Measurements from ENCODE around the gene HBP1. TPM values are rescaled to one million over a fixed set of nuclear protein-coding genes. Genes with fewer than 3 reads are reported as not detected.
"Not testable (repeated sequence)": the region's sequence is repeated elsewhere in the genome, so short reads cannot be mapped to it uniquely, and the experiment has no call there.

The HBP1 gene
- total RNA-seq, 1 donor from 2014 or later = 62.1 TPM

GRCh38 chr7:107155726-107156125 is 13.1 kb upstream of the HBP1 start:
- not testable (repeated sequence) for DNase-seq (ENCODE audit: low spot score)

DNA sequence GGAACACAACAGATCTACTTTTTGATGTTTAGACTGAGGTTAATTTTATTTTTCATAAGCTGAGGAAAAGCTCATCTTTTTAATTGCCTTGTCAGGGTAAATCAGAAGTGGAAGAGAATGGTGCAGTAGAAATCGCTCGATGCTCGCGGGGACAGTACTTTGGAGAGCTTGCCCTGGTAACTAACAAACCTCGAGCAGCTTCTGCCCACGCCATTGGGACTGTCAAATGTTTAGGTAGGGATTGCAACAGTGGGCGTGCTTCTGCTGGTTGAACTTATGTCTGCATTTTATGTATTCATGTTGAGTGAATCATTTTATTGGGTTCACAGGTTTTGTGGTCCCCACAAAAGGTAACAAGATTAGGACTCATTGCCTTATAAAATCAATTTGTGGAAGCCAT is 11.7 kb upstream of the HBP1 start:
- no peak for DNase-seq (ENCODE audit: low spot score)

GRCh38 chr7:107158028-107158427 is 10.8 kb upstream of the HBP1 start:
- no peak for DNase-seq (ENCODE audit: low spot score)

DNA sequence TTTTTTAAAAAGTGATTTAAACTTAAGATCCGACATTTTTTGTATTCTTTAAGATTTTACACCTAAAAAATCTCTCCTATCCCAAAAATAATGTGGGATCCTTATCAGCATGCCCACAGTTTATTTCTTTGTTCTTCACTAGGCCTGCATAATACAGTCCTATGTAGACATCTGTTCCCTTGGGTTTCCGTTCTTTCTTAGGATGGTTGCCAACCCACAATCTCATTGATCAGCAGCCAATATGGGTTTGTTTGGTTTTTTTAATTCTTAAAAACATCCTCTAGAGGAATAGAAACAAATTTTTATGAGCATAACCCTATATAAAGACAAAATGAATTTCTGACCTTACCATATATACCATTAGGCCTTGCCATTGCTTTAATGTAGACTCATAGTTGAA is 8.4 kb upstream of the HBP1 start:
- no peak for DNase-seq (ENCODE audit: low spot score)

- DNase-seq (ENCODE audit: low spot score) = no peak
Measured at GRCh38 chr7:107161415-107161814, 7.4 kb upstream of the HBP1 start.

DNA sequence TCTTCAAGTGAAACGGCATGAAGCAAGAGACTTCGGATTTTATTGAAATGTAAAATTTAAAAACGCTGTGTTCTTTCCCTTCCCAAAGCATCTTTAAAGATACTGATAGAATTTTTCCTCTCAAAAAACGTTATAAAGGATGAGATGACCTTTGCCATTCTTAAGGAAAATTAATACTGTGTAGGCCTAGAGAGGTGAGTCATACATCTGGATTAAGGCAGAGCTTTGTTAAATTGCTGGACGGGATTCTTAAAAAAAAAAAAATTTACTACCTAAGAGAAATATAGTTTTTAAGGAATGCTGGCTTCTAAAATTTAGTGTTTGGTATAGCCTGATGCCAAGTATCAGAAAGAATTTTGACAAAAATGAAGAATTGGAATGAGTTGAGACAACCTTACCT is 6.3 kb upstream of the HBP1 start:
- DNase-seq (ENCODE audit: low spot score) = no peak

DNA sequence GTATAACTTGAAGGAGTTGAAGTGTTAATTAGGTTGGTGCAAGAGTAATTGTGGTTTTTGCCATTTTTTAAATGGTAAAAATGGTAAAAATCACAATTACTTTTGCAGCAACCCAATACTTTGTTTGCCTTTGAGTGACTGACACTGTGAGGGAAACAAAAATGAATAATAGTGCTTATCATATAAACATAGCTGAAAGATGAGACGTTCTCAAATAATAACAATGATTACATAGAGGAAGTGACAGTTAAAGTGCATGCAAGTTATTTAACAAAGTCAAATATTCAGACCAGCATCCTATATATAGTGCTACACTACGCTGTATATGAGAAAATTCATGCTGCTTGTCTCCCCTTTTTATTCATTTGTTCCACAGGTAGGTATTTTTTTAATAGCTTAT is 4.7 kb upstream of the HBP1 start:
- no peak for DNase-seq (ENCODE audit: low spot score)

DNA sequence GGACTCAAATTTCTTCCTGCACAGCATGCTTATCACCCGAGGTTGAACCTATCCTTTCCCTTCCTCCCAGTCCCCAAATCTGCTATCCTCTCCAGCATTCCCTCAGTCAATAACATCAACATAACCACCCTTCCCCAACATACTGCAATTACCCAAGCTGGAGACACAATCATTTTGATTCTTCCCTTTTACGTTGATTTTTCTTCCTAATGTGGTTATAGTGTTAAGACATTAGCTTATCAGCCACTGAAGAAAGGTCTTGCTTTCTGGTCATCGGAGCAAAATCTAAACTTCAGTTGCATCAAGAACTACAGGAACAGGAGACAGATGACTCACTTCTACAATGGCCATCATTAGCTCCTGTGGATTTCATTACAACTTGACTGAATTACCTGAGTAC is 3.5 kb upstream of the HBP1 start:
- no peak for DNase-seq (ENCODE audit: low spot score)

GRCh38 chr7:107166736-107167426 is 1.9 kb upstream of the HBP1 start:
- no peak for DNase-seq (ENCODE audit: low spot score)

- DNase-seq (ENCODE audit: low spot score) = no peak
Measured at GRCh38 chr7:107167483-107168232, 1.1 kb upstream of the HBP1 start.

DNA sequence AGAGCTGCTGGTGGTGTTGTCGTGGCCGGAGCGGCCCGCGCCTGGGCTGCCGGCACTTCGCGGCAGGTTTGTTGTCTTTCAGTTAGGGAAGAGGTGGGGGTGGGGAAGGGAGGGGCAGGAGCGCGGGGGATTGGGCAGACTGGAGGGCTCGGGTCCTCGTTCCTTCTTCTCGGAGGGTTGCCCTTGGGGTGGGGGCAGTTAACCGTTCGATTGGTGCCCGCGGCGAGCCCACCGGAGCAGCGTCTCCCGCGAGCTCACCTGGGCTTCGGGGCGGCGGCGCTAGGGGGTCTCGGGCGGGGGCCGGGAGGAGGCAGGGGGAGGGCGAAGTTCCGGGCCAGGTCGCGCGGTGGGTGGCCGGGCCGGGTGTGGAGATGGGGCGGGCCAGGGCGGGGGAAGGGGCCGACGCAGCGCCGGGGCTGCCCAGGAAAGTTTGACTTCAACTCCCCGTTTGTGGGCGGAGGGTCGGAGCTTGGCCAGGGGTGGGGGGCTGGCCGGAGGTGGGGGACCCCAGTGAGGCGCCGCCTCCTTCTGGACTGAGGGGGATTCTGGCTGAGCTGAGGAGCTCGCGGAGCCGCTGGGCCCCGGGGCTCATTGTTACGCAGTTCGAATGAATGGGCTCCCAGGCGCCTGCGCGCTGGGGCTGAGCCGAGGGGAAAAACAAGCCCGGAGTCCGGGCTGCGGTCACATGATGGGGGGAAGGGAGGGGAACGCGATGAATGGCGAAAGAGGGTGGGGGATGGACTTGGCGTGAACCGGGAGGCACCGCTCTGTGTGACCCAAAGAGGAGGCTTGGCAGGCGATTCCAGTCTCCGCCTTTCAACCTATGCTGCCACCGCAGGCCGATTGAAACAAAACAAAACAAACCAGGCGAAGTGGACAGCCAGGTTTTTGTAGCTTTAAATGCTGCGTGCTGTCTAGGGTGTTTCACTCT is 582 bp downstream of the HBP1 start:
- peak; percentile 98 for DNase-seq (ENCODE audit: low spot score)

GRCh38 chr7:107170051-107170915 is 1.5 kb downstream of the HBP1 start:
- no peak for DNase-seq (ENCODE audit: low spot score)

DNA sequence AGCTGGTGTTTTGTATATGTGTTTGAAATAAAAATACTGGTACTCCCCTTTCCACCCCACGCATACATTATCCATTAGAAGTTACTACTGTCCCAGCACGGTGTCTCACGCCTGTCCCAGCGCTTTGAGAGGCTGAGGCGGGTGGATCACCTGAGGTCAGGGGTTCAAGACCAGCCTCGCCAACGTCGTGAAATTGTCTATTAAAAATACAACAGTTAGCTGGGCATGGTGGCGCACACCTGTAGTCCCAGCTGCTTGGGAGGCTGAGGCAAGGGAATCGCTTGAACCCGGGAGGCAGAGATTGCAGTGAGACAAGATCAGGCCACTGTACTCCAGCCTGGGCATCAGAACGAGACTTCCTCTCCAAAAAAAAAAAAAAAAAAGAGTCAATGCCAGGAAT is 2.7 kb downstream of the HBP1 start:
- DNase-seq (ENCODE audit: low spot score) = no peak

DNA sequence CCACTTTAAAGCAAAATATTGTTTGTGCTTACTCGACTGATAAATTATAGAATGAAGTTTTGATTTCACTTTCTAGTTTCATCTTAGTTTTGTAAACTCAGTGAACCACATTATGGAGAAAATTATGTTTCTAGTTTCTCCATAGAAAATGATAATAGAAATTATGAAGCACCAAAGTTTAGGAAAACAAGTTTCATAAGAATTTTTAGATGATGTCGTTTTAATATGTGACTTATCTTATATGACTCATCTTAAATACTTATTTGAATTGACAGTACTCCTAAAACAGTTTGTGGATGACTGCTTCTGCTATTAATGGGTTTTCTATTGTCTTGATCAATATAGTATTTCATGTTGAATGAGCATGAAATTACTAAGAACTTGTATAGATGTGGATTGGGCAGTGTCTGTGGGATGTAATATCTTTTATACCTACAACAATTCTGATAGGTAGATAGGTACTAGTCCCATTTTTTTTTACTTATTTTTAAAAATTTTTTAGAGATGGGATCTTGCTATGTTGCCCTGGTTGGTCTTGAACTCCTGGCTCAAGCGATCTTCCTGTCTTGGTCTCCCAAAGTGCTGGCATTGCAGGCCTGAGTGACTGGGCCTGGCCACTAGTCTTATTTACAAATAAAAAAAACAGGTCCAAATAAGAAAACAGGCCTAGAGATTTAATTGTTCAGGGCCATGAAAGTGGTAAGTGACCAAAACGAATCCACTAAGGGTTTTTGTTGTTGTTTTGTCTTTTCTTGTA is 3.7 kb downstream of the HBP1 start:
- DNase-seq (ENCODE audit: low spot score) = no peak

- DNase-seq (ENCODE audit: low spot score) = no peak
Measured at GRCh38 chr7:107173191-107173590, 4.4 kb downstream of the HBP1 start.

DNA sequence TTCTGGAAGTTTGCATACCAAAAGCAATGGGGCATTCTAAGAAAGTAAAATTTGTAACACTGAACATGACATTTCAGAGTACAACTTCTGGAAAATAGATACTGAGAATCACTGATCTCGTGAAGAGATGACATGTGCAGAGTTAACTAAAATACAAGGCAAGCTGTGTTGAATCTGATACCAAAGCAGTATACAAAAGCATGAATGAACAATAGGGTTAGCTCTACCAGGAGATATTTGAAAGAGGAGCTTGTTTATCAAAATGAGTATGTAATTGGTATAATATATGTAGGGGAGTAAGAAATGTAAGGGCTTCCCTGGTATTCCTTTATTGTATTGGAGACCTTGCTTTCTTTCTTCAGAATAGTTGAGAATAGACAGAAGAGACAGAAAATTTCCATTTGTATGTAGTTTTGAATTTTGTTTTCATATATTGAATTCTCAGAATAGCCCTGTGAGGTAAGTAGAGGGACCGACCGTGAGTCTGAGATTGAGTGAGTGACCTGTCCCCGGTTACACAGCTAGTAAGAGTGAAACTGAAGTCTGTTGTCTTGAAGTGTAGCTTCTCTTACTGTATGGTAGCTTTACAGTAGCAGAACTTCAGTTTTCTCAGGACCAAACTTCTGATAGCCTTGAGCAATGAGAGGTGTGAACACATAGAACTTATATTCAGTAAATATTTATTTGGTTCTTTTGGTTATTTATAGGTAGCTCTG is 5.0 kb downstream of the HBP1 start:
- DNase-seq (ENCODE audit: low spot score) = no peak

DNA sequence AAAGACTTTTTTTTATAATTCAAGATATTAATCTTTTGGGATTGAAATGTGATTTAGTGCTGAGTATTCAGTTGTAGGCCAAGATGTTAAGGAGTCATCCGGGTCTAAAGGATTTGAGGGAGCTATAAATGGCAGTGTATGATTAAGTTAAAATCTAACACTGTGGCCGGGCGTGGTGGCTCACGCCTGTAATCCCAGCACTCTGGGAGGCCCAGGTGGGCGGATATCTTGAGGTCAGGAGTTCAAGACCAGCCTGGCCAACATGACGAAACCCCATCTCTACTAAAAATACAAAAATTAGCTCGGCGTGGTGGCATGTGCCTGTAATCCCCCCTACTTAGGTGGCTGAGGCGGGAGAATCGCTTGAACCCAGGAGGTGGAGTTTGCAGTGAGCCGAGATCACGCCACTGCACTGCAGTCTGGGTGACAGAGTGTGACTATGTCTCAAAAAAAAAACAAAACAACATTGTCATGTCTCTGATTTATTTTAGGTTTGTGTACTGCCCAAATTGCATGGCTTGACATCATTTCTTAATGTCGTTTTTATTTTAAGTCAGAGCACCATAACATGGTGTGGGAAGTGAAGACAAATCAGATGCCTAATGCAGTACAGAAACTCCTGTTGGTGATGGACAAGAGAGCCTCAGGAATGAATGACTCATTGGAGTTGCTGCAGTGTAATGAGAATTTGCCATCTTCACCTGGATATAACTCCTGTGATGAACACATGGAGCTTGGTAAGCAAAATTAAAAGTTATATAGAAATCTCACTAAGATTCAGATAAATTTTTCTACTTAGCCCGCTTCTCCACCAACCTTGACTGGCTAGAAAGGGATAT is 10.7 kb downstream of the HBP1 start:
- no peak for DNase-seq (ENCODE audit: low spot score)

DNA sequence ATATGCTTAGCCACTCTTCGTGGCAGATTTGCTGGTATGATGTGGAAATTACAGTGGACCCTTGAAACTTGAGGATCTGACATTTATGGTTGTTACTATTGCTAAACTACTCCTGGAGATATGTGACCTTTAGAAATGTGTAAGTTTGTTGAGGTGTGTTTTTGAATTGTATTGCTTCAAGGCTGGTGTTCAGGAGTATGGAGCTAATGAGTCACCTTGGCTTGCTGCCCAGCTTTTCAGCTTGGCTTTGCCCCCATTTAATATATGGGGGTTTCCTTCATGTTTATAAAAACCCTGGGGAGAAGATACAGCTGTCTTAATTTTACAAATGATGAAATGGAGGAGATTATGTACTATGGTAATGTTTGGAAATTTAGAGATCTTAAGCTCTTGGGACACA is 11.6 kb downstream of the HBP1 start:
- no peak for DNase-seq (ENCODE audit: low spot score)

DNA sequence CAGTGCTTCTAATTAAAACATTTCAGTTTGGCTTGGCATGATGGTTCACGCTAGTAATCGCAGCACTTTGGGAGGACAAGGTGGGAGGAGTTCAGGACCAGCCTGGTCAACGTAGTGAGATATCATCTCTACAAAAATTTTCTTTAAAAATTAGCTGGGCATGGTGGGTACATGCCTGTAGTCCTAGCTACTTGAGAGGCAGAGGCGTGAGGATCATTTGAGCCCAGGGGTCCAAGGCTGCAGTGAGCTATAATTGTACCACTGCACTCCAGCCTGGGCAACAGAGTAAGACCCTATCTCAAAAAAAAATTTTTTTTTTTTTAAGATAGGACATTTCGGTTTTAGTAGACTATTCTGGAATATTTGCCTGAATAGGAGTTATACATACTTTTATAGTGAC is 12.4 kb downstream of the HBP1 start:
- no peak for DNase-seq (ENCODE audit: low spot score)
